Stimulated activated CD8-positive, alpha-beta memory T cell treated with anti-CD3 and anti-CD28 coated beads, Interleukin-4, amount 100 ng/mL, for 4 hours (primary cell): ENCODE results near the gene PEA15.

Experiments
- DNase-seq, 2 donors: peaks; one replicate each; pipeline ENCODE4 v3.0.0-alpha.2; 2020; ENCODE audit warnings: low read depth in 2 of 2, low spot score in 1 of 2

Gene PEA15

DNA sequence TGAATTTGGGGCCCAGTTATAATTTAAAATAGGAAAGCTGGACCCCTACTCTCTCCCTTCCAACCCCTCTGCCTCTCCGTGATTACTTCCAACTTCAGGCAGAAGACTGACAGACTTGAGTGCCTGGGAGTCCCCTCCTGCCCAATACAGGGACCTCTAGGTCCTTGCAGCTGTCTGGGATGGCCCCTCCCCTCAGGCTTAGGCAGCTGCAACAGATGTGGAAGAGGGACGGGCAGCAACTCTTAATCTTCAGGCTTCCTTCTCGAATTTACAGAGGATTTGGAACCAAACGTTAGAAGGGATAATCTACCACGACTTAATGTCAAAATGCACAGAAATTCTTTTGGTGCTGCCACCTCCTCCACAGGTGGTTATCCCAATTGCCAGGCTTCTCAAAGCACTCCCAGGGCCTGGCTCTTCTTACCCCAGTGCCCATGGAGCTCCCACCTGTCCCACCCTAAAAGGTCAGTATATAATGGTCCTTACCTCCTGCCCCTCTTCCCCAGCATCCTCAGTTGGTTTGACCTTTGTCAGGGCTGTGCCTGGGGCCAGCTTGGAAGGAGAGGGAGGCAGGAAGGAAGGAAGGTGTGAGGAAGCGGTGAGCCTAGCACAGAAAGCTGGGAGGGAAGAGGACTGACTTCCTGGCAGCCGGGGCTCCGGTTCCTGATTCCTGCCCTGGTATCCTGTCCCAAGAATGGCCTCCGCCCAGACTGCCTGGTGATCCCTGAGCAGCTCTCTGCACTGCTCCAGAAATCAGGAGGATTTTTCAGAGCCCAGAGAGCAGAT is 2.8 kb downstream of the PEA15 start:
- DNase-seq: no peak

DNA sequence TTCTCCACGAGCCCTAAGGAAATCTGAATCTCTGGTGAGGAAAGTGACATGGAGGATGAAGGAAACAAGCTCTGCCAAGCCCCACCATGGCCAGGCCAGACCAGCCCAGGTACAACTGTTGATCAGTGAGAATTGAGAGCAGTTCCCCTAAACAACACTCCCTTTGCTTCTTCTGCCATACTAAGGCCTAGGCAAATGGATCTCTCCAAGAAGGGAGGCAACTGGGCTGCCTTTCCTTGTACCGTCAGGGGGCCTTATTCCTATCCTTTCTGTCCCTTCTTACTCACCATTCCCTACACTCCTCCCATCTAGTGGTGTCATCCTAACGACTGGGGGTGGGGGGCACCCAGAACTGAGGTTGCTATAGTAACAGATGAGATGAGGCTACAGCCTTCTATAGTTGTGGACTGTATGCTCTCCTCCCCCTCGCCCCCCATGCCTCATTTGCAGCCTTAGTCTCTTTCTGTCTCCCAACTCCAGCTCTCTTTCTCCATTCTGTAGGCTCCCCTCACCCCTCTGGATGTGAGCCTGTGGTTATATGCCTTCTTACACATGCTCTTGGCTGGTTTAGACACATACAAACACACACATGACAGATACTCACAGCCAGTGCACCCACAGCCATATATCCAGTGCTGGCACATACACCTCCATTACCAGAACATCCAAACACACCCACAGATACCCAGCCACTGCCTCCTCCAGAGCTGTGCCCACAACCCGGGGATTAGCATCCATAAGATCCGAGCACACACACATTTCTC is 3.6 kb downstream of the PEA15 start:
- DNase-seq: no peak

GRCh38 chr1:160209321-160210046 is 4.3 kb downstream of the PEA15 start:
- DNase-seq: no peak

- DNase-seq: no peak
These were observed 5.4 kb downstream of the PEA15 start for GRCh38 chr1:160210561-160210960.

DNA sequence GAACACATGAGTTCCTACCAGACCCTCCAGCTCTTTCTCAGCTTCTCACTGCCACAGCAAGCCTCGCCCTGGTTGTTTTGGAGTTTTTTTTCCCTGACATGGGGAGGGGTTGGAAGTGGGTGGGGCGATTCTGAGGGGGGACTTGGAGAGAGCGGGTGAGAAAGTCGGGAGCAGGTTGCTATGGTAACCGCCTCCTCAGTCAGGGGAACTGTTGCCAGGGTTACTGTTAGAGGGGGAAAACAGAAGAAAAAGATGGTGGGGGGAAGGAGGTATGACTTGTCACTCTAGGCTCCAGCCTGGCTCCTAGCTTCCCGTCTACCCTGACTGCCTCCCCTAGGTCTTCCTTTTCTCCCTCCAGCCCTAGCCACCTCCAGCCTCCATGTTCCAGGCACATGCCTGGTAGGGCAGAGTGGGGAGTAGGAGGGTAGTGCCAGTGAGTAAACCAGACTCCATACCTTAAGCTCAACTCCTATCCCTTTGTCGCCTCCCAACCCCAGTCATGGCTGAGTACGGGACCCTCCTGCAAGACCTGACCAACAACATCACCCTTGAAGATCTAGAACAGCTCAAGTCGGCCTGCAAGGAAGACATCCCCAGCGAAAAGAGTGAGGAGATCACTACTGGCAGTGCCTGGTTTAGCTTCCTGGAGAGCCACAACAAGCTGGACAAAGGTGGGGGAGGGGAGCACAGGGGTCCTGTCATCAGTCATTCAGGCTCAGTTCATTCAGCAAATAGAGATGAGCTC is 6.0 kb downstream of the PEA15 start:
- no peak for DNase-seq

GRCh38 chr1:160214481-160215140 is 9.4 kb downstream of the PEA15 start:
- DNase-seq: no peak

- DNase-seq: no peak
These were observed 11.1 kb downstream of the PEA15 start for GRCh38 chr1:160216301-160216700.

GRCh38 chr1:160217481-160218051 is 12.4 kb downstream of the PEA15 start:
- DNase-seq: no peak

GRCh38 chr1:160219062-160219929 is 14.1 kb downstream of the PEA15 start:
- no peak for DNase-seq

DNA sequence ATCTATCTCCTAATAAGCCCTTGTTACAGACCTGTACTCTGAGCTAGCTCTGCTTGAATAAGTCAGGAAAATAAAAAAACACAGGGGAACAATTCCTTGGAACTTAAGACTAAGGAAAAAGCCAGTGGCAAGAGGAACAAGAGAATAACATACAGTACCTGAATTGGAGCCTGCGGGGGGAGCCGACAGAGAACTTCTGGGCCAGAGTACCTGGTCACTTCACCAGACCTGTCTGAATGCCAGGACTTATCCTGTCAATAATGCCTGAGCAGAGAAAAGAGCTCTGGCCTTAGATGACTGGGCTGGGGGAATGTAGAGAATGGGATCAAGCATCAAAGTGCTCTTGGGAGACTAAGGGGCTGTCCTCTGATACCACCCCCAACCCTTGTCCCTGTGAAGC is 15.1 kb downstream of the PEA15 start:
- no peak for DNase-seq

DNA sequence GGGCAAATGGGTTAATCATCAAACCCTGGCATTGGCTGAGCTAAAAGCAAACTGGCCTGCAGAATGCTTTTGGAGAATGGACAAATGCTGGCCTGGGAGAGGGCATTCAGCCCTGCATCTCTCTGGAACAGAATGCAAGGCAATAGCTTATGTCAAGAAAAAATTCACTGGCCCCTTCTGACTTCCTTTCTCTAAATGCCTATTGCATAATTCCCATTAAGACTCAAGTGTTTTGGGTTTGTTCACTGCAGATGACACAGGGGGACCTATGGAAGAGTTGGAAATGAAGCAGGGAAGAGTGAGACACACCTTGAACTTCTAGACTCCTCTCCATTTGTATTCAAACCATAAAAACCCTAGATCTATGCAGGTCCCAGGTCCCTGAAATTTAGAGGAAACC is 15.9 kb downstream of the PEA15 start:
- no peak for DNase-seq

DNA sequence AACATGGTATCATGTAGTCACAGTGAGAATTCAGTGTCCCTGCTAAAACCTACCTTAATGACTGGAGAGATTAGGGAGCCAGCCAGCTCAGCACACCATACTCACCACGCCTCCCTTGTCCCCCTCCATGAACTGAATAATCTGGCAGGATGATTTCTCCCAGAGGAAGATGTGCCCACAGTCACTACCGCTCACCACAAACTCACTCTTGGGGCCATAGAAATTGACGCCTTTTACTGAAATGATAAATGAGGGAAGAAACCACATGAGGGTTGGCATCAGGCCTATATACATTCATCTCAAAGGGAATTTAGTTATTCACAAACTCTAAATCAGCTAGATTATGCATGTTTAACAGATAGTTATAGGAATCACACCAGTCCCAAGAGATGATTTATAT is 17.4 kb downstream of the PEA15 start:
- no peak for DNase-seq

- no peak for DNase-seq
These were observed 19.4 kb downstream of the PEA15 start for GRCh38 chr1:160224606-160225005.

DNA sequence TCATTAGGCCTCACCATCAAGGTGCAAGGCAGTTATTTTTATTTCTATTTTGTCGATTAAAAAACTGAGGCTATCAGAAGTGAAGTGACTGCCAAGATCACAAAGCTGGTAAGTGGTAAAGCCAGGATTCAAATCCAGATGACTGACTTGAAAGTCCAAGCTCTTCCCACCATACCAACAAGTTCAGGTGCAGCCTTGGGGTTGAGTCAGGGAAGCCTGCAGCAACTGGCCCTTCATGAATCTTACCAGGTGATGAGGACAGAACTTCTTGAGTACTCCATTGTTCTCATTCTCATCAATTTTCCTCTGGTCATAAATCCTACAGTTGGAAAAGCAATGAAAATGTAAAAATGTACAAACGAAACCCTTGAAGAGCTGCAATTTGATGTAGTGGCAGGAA is 20.2 kb downstream of the PEA15 start:
- DNase-seq: no peak

DNA sequence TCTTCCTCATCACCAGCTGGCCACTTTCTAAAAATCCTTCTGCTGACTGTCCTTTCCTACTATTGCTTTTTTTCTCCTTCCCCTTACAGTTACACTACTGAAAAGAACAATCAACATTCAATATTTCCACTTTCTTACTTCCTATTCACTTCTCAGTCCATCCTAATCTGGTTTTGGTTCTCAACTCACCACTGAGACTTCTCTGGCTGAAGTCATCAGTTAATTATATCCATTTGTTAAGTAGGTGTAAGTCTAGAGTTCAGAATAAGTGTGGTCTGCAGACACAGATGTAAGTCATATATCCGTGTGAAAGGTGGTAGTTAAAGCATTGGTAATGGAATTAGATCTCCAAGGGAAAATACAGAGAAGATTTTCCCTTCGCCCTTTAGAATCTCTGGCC is 21.4 kb downstream of the PEA15 start:
- no peak for DNase-seq

DNA sequence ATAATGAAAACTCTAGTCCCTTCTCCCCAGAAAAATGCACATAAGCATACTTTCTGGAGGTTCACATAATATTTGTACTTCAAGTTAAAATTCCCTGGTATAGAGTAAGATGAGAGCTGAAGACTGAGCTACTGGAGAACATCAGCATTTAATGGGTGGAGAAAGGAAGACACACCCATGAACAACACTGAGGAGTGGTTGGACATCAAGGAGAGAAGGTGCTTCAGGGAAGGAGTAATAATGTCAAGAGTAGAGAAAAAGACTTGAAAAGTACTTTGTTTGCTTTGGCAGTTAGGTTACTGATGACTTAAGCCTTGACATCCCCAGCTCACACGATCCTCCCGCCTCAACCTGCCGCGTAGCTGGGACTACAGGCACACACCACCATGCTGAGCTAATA is 21.9 kb downstream of the PEA15 start:
- DNase-seq: no peak

- no peak for DNase-seq
These were observed 22.4 kb downstream of the PEA15 start for GRCh38 chr1:160227561-160227960.

GRCh38 chr1:160228431-160228830 is 23.2 kb downstream of the PEA15 start:
- DNase-seq: no peak

DNA sequence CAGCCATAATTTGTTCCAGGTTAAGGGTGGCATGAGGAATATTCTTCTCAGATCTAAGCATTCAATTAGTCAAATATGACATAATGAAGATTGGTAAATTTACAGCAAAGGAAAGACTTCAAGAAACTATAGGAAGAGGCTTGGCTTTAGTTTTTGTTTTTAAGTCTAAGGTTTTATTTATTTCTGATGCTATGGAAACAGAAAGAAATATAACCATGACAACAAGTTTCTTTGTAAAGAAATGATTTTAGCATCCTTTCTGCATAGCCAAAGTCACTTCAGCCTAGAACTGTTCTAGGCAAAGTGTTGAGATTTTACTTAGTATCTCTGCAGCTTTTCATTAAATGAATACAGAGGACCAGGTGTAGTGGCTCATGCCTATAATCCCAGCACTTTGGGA is 27.7 kb downstream of the PEA15 start:
- DNase-seq: no peak
